ENCODE data around the gene PXYLP1.

DNA sequence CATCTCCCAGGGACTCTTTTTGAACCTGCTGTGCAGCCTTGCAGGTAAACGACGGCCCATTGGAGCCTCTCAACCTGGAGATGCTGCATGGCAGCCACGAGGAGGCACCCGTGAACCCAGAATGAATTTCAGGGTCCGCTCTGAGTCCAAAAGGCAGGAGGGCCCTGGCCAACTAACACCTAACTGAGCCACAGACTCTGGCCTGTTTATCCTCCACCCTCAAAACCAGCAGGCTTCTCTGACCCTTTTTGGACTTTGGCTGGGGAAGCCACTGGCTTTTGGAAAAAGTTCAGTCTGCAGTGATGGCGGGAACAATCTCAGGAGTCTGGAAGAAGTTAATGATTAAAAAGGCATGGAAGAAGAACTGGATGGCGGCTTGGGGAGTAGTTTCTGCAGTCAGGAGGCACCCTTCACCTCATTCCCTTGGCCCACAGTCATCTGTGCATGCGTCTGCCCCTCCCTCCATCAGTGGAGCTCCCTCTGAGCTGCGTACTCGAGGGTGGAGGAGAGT lies 4.1 kb downstream of the PXYLP1 start:
- no peak for TF ChIP-seq CTCF (IDR thresholded peaks at IDR 0.05; ENCODE audit: low read depth, low read length, poor library complexity, severe bottlenecking)
- no peak for TF ChIP-seq EZH2phosphoT487 (IDR thresholded peaks at IDR 0.05; ENCODE audit: borderline replicate concordance, low read length)
